Osteoblast (primary cell): ENCODE data around the gene TMEM62. TPM values are rescaled to one million over a fixed set of nuclear protein-coding genes. Genes with fewer than 3 reads are reported as not detected.

Source experiments
- DNase-seq: peaks from one replicate; pipeline ENCODE4 v3.0.0; 2011; ENCODE audit warnings: low spot score, mixed read lengths; ENCODE audit not compliant: insufficient read length; ENCODE audit errors: missing footprints
- H2AFZ ChIP-seq: 2 replicates; pipeline ENCODE4 v1.6.0; 2011; ENCODE audit warnings: mild to moderate bottlenecking, low read length
- H3K27ac ChIP-seq: 2 replicates; pipeline ENCODE4 v1.5.1; 2011; ENCODE audit warnings: mild to moderate bottlenecking, low read depth, low read length, moderate library complexity
- H3K27me3 ChIP-seq: 2 replicates; pipeline ENCODE4 v1.6.0; 2012; ENCODE audit warnings: mild to moderate bottlenecking, control low read depth, inconsistent platforms, low read length, moderate library complexity; ENCODE audit not compliant: insufficient read depth
- H3K36me3 ChIP-seq: 2 replicates; pipeline ENCODE4 v1.5.1; 2011; ENCODE audit warnings: mild to moderate bottlenecking, low read length, control low read depth, moderate library complexity; ENCODE audit not compliant: insufficient read depth
- H3K4me1 ChIP-seq: 2 replicates; pipeline ENCODE4 v1.5.1; 2011; ENCODE audit warnings: mild to moderate bottlenecking, low read length, control low read depth, moderate library complexity; ENCODE audit not compliant: insufficient read depth
- H3K4me2 ChIP-seq: 2 replicates; pipeline ENCODE4 v1.6.0; 2011; ENCODE audit warnings: mild to moderate bottlenecking, low read length; ENCODE audit not compliant: insufficient read depth
- H3K4me3 ChIP-seq: fragments of 200-600 bp; sonication (generic); 3 replicates; pipeline ENCODE4 v1.5.1; 2012; ENCODE audit warnings: mild to moderate bottlenecking, low read length, inconsistent platforms; ENCODE audit not compliant: insufficient read depth
- H3K79me2 ChIP-seq: 2 replicates; pipeline ENCODE4 v1.6.0; 2012; ENCODE audit warnings: mild to moderate bottlenecking, low read length, control low read depth, inconsistent platforms; ENCODE audit not compliant: insufficient read depth
- H3K9me3 ChIP-seq: 2 replicates; pipeline ENCODE4 v1.5.1; 2011; ENCODE audit warnings: low read depth, low read length, control low read depth
- H4K20me1 ChIP-seq: 2 replicates; pipeline ENCODE4 v1.6.0; 2012; ENCODE audit warnings: mild to moderate bottlenecking, low read length, control low read depth; ENCODE audit not compliant: insufficient read depth
- CTCF ChIP-seq: IDR thresholded peaks from 2 replicates; pipeline ENCODE4 v1.5.1; 2011; ENCODE audit warnings: mild to moderate bottlenecking, low read depth, low read length, moderate library complexity; ENCODE audit errors: extremely low read depth
- total RNA-seq: library from RNA; depleted of rRNA; stranded (reverse); fragments of >200 nt; gene quantifications from 2 replicates; pipeline ENCODE4 v1.2.3, GENCODE V29; 2012

The TMEM62 gene
- total RNA-seq, 1 donor, result 17.7 TPM

GRCh38 chr15:43215961-43216360 is 82.6 kb downstream of the TMEM62 start:
- H3K36me3 ChIP-seq, result no peaks in the 10 kb centered on the region
- peaks cover 26% of the 10 kb centered on the region for H3K27me3 ChIP-seq
- no peaks in the 10 kb centered on the region for H3K79me2 ChIP-seq
- no peak overlapping the region for H3K27ac ChIP-seq
- H3K4me2 ChIP-seq, result no peak overlapping the region
- no peak for TF ChIP-seq CTCF
- no peaks in the 10 kb centered on the region for H3K9me3 ChIP-seq
- no peak overlapping the region for H2AFZ ChIP-seq
- H3K4me3 ChIP-seq, result no peak overlapping the region
- H4K20me1 ChIP-seq, result no peaks in the 10 kb centered on the region
- no peak for DNase-seq
- H3K4me1 ChIP-seq, result no peaks in the 10 kb centered on the region

GRCh38 chr15:43218908-43219706 is 85.7 kb downstream of the TMEM62 start:
- no peaks in the 10 kb centered on the region for H3K36me3 ChIP-seq
- TF ChIP-seq CTCF, result peak; percentile 40

GRCh38 chr15:43219929-43220928 is 86.8 kb downstream of the TMEM62 start:
- Histone ChIP-seq H3K36me3 (no peaks in the 10 kb centered on the region), H3K27ac (no peak overlapping the region), H3K27me3 (peaks cover 38% of the 10 kb centered on the region), H2AFZ (no peak overlapping the region), H3K79me2 (no peaks in the 10 kb centered on the region), H4K20me1 (no peaks in the 10 kb centered on the region), H3K4me1 (no peaks in the 10 kb centered on the region), H3K9me3 (no peaks in the 10 kb centered on the region), H3K4me2 (no peak overlapping the region), H3K4me3 (no peak overlapping the region)
- no peak for DNase-seq
- no peak for TF ChIP-seq CTCF

More at GRCh38 chr15:43218908-43219706, 85.7 kb downstream of the TMEM62 start:
- Histone ChIP-seq H3K4me1 (no peaks in the 10 kb centered on the region), H3K4me3 (no peak overlapping the region), H4K20me1 (no peaks in the 10 kb centered on the region), H3K79me2 (no peaks in the 10 kb centered on the region), H2AFZ (no peak overlapping the region), H3K9me3 (no peaks in the 10 kb centered on the region), H3K27ac (no peak overlapping the region), H3K4me2 (no peak overlapping the region), H3K27me3 (peaks cover 34% of the 10 kb centered on the region)
- DNase-seq, result peak; percentile 79

- Histone ChIP-seq H3K4me1 (no peaks in the 10 kb centered on the region), H3K27me3 (peaks cover 38% of the 10 kb centered on the region), H3K4me3 (no peak within 1 kb of the TSS), H2AFZ (no peak within 1 kb of the TSS), H3K4me2 (no peak within 1 kb of the TSS), H3K79me2 (no peaks in the 10 kb centered on the region), H3K9me3 (no peaks in the 10 kb centered on the region), H3K36me3 (no peaks in the 10 kb centered on the region), H3K27ac (no peak within 1 kb of the TSS), H4K20me1 (no peaks in the 10 kb centered on the region)
- no peak for DNase-seq
- TF ChIP-seq CTCF, result no peak
These were observed 87.6 kb downstream of the TMEM62 start, which contains the start of gene EPB42 for GRCh38 chr15:43220991-43221403. TSS of gene EPB42 (minus strand) at chr15:43221018. CDS start at chr15:43220825, 193 bp downstream.
